EH (cell line): ENCODE results near the gene PPP1R12C.
A peak's percentile ranks its signal among the peaks of the same experiment; 100 is the strongest.
"Not testable (repeated sequence)": the region's sequence is repeated elsewhere in the genome, so short reads cannot be mapped to it uniquely, and the experiment has no call there.

ENCODE experiments used
- DNase-seq: peaks from one replicate; pipeline ENCODE4 v3.0.0-alpha.2; 2015; ENCODE audit warnings: low read depth

PPP1R12C gene

DNA sequence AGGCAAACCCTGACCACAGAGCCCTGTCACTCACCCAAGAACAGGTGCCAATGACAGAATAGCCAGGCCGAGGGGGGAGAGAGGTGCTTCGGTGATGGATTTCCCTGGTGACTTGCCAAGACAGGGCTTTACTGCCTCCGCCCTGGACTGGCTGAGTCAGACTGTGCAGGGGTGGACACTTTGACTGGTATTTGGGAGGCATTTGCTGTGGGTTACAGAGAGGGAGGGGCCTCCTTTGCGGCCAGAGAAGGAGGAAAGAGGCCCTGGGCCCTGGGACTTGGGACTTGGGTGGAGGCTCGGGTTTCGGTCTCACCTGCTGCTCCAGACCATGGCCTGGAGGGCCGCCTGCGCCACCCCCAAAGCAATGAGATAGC lies 46.3 kb downstream of the PPP1R12C start:
- DNase-seq, result peak; percentile 72

DNA sequence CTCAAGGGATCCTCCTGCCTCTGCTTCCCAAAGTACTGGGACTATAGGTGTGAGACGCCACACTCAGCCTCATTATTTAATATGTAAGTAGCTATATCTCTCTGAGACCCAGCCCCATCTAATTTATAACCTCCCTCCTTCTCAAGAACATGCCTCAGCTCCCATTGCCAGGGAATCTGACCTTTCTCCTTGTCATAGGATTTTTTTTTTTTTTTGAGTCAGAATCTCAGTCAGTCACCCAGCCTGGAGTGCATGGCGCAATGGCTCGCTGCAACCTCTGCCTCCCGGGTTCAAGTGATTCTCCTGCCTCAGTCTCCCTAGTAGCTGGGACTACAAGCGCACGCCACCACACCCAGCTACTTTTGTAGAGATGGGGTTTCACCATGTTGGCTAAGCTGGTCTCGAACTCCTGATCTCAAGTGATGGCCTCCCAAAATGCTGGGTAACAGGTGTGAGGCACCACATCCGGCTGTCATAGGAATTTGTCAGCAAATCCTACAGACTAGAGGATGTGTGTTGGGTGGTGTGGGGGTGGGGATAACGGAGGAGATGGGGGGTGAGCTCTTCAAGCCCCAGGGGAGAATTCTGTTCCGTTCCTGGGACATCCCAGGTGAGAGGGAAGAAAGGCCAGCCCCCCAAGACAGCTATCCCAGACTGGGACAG lies 46.8 kb downstream of the PPP1R12C start:
- DNase-seq, result no peak

DNA sequence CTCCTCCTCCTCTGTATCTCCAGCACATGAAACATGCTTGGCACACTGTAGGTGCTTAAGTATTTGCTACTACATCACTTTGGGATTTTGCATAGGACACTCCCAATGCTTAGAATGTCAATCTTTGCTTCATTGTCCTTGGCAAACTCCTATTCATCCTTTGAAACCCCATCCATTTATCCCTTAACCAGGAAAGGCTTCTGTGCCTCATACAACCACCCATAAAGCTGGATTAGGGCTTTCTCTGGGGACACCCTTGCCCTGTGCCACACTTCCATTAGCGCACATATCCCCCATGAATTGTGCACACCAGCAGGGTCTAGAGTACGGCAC lies 47.6 kb downstream of the PPP1R12C start:
- DNase-seq, result no peak

DNA sequence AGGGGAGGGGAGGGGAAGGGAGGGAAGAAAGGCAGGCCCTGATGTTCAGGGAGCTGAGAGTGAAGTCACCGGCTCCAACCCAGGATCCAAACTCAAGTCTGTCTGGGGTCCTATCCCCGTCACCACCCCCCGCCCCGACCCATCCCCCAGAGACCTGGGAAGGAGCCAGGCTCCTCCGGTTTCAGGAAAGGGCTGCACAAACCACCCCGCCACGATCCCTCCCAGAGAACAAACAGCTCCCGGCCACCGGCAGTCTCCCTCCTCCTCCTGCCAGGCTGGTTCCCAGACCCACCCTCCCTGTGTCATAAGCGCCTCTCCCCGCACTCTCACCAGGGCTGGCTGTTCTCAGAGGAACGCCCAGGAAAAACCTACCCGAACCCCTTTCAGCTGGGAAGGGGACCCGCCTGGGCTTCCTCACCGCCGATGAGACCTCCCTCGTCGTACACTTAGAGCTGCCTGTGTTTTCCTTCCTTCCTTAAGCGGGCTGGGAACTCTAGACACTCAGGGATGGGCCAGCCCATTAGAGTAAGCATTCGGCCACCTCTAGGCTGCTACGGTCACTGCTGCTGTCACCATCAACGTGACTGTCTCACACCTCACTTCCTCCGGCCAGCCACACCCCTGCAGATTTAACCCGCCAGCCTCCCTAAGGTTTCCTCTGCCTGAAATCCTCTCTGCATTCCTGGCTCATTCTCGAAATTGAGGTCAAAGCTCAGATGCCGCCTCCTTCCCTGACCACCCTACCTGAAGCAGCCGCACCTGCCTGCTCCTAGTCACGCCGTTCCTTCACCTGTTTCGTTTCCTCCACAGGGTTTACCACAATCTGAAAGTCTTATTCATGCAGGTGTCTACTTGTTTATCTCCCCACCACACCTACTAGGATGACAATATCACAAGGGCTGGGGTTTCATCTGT lies 48.2 kb downstream of the PPP1R12C start:
- peak; percentile 25 for DNase-seq

DNA sequence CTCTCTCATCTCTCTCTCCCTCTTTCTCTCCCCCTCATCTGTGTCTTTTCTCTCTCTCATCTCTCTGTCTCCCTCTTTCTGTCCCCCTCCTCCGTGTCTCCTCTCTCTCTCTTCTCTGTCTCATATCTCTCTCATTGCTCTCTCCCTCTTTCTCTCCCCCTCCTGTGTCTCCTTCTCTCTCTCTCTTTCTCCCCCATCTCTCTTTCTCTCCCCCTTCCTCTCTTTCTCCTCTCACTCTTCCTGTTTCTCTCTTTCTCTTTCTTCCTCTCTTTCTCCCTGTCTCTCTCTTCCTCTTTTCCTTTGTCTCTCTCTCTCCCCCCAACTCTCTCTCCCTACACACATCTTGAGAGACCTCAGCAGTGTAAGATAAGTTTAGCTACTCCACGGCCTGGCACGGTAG lies 49.6 kb downstream of the PPP1R12C start:
- DNase-seq, result no peak

DNA sequence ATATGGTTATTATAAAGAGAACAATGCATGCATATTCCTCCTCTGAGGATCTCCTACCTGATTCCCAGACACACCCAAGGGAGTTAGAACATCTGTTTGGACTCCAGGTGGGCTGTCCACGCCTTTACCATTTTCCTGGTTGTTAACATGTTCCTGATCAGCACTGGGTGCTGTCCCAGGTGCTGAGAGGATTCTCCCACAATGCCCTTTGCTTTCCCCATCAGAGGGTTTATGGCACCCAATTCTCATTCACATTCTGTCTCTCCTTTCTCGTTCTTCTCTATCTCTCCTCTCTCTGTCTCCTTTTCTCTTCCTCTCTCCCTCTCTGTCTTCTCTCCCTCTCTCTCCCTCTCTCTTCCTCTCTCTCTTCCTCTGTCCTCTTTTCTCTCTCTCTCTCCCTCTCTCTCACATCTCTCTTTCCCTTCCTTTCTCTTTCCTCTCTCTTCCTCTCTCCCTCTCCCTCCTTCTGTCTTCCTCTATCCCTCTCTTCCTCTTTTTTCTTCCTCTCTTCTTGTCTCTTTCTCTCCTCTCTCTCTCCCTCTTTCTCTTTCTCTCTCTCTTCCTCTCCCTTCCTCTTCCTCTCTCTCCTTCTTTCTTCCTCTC lies 51.2 kb downstream of the PPP1R12C start:
- DNase-seq, result no peak

DNA sequence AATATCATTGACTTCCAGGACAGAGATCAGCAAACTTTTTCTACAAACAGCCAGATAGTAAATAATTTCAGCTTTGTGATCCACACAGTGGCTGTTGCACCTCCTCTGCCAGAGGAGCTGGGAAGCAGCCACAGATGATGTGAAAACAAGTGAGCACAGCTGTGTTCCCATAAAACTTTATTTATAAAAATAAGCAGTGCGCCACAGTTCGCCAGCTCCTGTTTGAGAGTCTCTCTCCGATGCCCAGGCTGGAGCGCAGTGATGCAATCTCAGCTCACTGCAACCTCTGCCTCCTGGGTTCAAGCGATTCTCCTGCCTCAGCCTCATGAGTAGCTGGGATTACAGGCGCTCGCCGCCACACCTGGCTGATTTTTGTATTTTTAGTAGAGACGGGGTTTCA lies 51.9 kb downstream of the PPP1R12C start:
- not testable (repeated sequence) for DNase-seq

DNA sequence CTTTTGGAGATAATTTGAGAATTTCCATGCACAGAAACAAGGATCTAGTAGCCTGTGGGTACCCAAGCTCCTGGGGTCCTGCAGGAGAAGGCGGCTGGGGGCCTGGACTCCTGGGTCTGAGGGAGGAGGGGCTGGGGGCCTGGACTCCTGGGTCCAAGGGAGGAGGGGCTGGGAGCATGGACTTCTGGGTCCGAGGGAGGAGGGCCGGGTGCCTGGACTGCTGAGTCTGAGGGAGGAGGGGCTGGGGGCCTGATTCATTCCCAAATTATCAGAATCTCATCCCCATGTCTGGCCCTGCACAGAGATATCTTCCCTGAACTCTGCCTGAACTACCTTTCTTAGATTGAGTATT lies 54.0 kb downstream of the PPP1R12C start:
- no peak for DNase-seq

DNA sequence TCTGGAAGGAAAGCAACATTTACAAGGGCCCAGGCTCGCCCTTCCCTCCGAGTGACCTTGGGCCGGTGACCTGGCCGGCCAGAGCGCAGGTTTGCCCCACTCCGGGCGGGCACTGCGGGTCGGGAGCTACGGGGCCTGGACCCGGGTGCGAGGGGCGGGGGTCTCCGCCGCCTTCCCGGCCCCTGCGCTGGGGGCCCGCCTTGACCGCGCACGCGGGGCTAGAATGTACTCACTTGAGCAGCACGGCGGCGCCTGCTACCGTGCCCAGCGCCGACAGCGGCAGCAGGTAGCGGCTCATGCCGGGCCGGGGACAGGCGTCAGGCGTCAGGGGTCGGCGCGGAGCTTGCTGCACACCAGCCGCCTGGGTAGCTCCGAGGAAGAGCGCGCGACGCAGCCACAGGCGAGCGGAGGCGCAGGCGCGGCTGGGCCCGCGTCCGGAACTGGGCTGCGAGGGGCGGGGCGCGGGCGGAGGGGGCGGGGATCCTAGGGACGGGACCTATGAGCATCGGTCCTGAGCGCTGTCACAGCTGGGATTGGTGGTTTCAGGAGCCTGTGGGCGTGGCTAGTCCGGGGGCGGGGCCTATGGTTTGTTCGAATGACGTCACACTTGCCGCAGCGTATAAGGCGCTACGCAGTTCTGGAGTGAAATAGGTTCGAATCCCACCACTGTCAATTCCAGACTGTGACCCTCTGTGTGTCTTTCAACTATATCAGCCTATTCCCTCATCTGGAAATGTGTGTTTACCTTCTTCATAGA lies 54.5 kb downstream of the PPP1R12C start, which contains the start of gene RDH13:
Gene RDH13 (minus strand): TSS at position 414 of the 757 bp plus-strand sequence. CDS start 116 bp downstream, at position 298.
- DNase-seq, result peak; percentile 95

DNA sequence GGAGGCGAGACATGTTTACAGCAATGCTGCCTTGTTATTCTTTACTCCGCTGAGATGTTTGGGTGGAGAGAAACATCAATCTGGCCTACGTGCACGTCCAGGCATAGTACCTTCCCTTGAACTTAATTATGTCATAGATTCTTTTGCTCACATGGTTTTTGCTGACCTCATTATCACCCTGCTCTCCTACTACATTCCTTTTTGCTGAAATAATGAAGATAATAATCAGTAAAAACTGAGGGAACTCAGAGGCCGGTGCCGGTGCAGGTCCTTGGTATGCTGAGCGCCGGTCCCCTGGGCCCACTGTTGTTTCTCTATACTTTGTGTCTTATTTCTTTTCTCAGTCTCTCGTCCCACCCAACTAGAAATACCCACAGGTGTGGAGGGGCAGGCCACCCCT lies 57.1 kb downstream of the PPP1R12C start:
- DNase-seq, result peak; percentile 9

DNA sequence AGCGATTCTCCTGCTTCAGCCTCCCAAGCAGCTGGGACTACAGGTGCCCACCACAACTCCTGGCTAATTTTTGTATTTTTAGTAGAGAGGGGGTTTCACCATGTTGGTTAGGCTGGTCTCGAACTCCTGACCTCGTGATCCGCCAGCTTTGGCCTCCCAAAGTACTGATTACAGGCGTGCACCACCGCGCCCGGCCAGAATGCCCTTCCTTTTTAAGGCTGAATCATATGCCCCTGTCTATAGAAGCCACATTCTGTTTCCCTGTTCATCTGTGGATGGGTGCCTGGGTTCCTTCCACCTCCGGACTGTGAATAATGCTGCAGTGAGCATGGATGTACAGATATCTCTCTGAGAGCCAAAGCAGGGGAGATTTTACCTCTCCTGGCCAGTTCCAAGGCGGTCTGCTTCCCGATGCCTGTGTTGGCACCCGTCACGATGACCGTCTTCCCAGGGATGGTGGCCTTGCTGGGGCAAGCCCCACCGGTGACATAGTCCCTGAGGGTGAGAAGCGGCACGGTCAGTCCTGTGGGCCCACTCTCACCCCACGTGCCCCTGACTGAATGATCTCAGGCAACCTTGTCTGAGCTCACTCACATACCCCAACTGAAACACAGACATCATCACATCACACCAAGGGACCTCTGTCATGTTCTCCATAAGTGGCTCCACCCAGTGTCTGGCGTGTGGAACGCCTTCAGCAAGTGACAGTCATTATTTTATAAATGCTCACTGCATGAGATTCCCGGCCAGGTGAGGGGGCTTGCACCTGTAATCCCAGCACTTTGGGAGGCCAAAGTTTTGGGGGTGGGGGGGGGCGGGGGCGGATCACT lies 58.4 kb downstream of the PPP1R12C start:
- no peak for DNase-seq

DNA sequence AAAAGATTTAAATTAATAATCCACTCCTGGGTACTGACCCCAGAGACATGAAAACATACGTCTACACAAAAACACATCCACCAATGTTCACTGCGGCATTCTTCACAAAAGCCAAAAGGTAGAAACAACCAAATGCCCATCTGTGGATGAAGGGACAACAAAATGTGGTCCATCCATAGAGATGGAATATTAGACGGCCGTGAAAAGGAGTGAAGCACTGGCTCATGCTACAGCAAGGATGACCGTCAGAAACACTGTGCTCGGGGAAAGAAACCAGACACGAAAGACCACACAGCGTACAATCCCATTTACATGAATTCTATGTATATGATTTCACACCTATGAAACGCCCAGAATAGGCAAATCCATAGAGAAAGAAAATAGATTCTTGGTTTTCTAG lies 60.6 kb downstream of the PPP1R12C start:
- no peak for DNase-seq

DNA sequence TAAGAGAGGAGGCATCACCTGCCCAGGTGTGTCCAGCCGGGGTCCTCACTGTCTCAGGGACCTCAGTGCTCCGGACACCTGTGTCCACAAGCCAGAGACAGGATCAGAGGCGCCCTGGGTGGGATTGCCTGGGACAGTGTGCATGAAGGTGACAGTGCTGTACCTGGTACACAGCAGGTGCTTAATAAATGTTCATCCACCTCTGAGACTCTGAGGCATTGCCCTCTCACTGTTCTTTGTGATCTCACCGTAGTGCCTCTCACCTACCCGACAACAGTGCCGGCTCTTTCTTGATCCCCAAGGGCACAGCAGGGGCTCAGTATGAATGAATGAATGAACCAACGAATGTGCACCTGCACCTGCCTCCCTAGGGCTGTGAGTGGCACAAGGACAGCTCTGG lies 63.7 kb downstream of the PPP1R12C start:
- no peak for DNase-seq

DNA sequence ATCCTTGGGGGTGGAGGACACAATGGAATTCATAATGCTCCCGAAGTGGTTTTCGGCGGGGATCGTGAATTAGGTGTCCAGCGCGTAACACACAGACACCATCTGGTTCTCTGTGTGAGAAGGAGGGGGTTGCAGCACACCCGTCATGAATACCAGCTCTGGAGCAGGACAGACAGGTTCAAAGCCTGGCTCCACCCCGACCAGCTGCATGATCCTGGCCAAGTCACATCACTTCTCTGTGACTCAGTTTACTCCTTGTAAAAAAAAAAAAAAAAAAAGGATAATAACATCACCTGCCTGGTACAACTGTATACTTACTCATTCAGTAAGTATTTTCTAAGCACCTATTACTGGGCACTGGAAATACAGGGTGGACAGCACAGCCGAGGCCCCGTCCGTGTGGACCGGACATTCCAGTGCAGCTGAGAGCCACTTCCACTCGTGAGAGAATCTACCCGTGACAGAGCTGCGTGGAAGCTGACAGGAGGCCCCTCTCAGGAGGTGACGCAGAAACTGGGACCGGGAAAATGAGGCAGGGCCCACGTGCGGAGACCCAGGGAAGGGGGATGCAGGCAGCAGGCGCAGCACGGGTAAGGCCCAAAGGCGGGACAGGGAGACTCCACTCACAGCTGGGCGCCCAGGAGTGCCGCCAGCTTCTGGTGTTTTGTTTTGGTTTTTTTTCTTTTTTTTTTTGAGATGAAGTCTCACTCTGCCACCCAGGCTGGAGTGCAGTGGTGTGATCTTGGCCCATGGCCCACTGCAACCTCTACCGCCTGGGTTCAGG lies 66.5 kb downstream of the PPP1R12C start:
- DNase-seq, result no peak

DNA sequence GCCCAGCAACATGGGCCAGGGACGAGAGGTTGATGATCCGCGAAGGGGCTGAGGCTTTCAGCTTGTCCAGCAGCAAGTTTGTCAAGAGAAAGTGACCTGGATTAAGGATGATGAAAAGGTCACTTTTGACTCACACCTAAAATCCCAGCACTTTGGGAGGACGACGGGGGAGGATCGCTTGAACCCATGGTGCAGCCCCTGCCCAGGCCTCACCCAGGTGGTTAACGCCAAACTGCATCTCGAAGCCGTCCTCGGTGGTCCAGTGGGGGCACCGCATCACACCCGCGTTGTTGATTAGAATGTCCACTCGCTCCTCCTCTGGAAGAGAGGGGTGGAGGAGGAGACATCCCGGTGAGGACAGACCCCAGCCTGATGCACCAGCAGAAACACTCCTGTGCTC lies 69.0 kb downstream of the PPP1R12C start:
- DNase-seq, result no peak

DNA sequence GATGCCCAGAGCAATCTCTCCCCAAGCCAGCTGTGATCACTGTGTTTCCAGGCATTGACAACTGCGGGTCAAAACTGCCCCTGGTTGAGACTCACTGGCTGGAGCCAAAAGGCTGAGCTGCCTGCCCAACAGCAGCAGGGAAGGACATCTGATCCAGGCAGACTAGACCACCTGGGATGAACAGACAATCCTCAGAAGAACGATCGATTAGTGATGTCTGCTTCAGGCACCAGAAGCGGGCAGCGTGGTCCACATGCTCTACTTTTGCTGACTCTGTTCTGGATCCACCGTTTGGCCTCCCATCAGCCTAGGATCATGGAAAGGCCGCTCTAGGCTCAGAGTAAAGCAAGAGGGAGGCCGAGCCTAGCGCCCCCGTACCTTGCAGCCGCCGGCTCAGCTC lies 69.5 kb downstream of the PPP1R12C start:
- no peak for DNase-seq

DNA sequence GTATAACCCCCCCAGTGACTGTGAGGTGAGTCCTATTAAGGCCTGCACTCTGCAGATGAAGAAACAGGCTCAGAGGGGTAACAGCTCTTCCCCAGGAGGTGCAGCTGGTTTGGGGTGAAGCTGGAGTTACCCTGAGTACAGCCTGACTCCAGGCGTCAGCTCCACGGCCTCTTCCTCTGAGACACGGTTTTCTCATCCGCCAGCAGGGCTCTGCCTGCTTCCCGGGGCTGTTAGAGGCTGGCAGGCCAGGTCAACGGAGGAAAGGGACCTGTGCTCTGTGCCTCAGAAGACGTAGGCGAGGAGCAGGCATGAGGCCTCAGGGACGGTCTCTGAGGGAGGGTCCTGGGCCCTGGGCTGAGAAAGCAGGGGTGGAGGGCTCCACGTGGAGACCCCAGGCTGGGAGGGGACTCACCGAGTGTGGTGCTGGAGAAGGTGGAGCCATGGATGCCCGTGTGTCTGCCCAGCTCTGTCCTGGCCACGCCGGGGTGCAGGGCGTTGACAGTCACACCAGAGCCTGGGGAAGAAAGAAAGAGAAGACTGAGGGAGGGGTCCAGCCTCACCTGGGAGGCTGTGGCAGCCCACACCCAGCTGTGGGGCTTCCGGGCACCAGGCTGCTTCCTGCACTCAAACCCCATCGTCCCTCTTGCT lies 70.3 kb downstream of the PPP1R12C start:
- DNase-seq, result no peak

DNA sequence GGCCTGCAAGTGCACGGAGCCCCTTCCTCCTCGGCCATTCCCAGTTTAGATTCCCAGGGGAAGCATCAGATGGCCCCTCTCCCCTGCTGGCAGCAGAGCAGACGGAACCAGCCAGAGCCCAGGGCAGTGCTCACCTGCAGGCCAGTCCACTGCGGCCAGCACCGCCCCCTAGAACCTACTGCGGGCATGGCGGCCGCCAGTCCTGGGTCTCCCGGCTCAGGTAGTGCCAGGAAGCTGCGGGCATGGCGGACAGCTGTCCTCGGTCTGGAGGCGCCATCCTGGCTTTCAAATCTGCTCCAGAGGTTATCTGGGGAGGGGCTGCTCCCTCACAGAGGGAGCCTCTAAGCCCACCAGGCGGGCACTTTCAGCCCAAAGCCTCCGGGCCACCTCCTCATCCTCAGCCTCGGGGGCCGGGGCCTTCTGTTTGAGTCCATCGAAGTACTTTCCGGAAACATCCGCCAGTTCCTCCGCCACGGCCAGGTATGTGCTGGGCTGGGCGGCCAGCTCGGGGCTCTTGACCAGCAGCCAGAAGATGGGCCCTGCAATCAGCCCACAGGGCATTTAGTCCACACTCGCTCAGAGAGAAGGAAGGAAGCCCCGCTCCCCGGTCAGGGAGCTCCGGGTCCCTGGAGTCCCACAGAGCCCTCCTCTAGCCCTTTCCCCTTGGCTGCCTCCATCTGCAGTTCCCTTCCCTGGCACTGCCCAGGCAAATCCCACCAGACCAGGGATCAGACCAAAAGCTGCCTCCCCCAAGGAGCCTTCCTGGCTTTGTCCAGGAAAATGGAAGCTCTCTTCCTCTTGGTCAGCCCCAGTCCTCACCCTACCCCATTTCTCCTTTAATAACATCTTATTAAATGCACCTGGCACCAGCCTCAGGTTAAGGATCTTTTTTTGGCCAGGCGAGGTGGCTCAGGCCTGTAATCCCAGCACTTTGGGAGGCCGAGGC lies 72.4 kb downstream of the PPP1R12C start:
- no peak for DNase-seq

DNA sequence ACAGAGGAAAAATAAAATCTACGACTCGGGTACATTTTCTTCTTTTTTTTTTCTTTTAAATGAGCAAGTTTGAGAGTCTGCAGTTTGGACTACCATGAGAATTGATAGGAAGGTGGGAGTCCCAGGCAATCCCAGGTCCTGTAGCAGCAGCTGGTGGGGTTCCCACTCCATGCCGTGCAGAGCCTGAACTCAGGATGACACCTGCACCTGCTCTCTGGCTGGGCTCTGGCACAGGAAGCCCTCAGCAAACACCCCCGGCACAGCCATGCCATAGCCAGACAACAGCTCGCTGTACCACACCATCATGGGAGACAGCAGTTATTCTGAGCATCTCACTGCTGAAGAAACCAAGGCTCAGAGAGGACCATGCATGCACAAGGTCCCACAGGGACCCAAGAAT lies 73.2 kb downstream of the PPP1R12C start:
- DNase-seq, result no peak
